ENCODE results near the gene TASP1. TPM values are rescaled to one million over a fixed set of nuclear protein-coding genes. Genes with fewer than 3 reads are reported as not detected.

TASP1 gene
- total RNA-seq, 1 experiment from 2014 or later: 9.5 TPM

- no CpG with 5 or more reads among the region's 2 CpGs for WGBS (ENCODE audit: extremely low coverage, insufficient read length, low lambda C conversion rate)
Measured at GRCh38 chr20:13588049-13588448, 50.7 kb downstream of the TASP1 start.

More at GRCh38 chr20:13588049-13588448, 50.7 kb downstream of the TASP1 start:
- no peak for TF ChIP-seq CTCF (conservative IDR thresholded peaks at IDR 0.05)
- Histone ChIP-seq H3K27ac (ENCODE audit: insufficient read length, low read depth, low read length) (no peak overlapping the region), H4K91ac (ENCODE audit: insufficient read length, low read depth, low read length) (no peak overlapping the region), H3K9me3 (ENCODE audit: control insufficient read depth, low read depth, low read length) (no peaks in the 10 kb centered on the region), H3K14ac (ENCODE audit: insufficient read depth, low read length) (no peak overlapping the region), H4K5ac (ENCODE audit: insufficient read length, low read depth, low read length) (no peak overlapping the region), H3K79me2 (ENCODE audit: insufficient read depth, low read length) (no peaks in the 10 kb centered on the region), H3K4me1 (ENCODE audit: insufficient read depth, low read length) (no peaks in the 10 kb centered on the region), H3K27me3 (ENCODE audit: insufficient read depth, low read length) (no peaks in the 10 kb centered on the region), H2BK120ac (ENCODE audit: low read depth, low read length, poor library complexity, severe bottlenecking) (no peak overlapping the region), H3K23ac (ENCODE audit: insufficient read length, low read depth, low read length) (no peak overlapping the region), H2BK5ac (ENCODE audit: insufficient read length, low read length) (no peak overlapping the region), H2BK12ac (ENCODE audit: insufficient read length, low read depth, low read length) (no peak overlapping the region), H3T11ph (ENCODE audit: low read length) (no peak overlapping the region), H2BK20ac (ENCODE audit: low read depth, low read length, poor library complexity, severe bottlenecking) (no peak overlapping the region), H3K18ac (ENCODE audit: insufficient read length, low read depth, low read length) (no peak overlapping the region), H2AFZ (ENCODE audit: low read length) (no peak overlapping the region), H4K20me1 (ENCODE audit: control insufficient read depth, insufficient read depth, insufficient read length) (no peaks in the 10 kb centered on the region), H3K9ac (ENCODE audit: extremely low read depth, insufficient read length, low read length) (no peak overlapping the region), H2AK5ac (ENCODE audit: insufficient read length, low read length) (no peak overlapping the region), H3K4ac (ENCODE audit: low read depth, low read length) (no peak overlapping the region), H3K79me1 (ENCODE audit: insufficient read depth, low read depth, low read length, poor library complexity, severe bottlenecking) (no peaks in the 10 kb centered on the region), H3K4me2 (ENCODE audit: insufficient read depth, insufficient read length, low read length) (no peak overlapping the region), H4K8ac (replicated peaks; ENCODE audit: insufficient read length, low read depth, low read length) (no peak overlapping the region), H3K56ac (ENCODE audit: insufficient read length, low read depth, low read length) (no peak overlapping the region), H3K23me2 (ENCODE audit: insufficient read length, low read depth, low read length, poor library complexity, severe bottlenecking) (no peaks in the 10 kb centered on the region), H2BK15ac (ENCODE audit: low read depth, low read length) (no peak overlapping the region)
- Mint-ChIP-seq H3K4me3 (no peak overlapping the region), H3K36me3 (ENCODE audit: insufficient read depth in 1 of 3, low read depth in 3 of 3) (peaks cover 12 to 33% (median 32%) of the 10 kb centered on the region in 3 experiments), H3K27ac (no peak overlapping the region), H3K9me3 (peaks cover 10 to 11% of the 10 kb centered on the region in 2 experiments), H3K27me3 (ENCODE audit: low read depth) (no peaks in the 10 kb centered on the region), H3K4me1 (no peaks in the 10 kb centered on the region)
- no peak for DNase-seq

All from H9 (cell line).